Astrocyte of the spinal cord (primary cell): ENCODE results near the gene ABCC3.
A peak's percentile ranks its signal among the peaks of the same experiment; 100 is the strongest.

Source experiments
- DNase-seq: peaks from one replicate; pipeline ENCODE4 v3.0.0; 2011; ENCODE audit warnings: low read depth, low spot score
- H3K4me3 ChIP-seq: 2 replicates; pipeline ENCODE4 v1.5.1; 2011; ENCODE audit warnings: low read depth, mild to moderate bottlenecking, low read length, moderate library complexity
- CTCF ChIP-seq: IDR thresholded peaks from 2 replicates; pipeline ENCODE4 v1.5.1; 2012; ENCODE audit warnings: low read depth, mild to moderate bottlenecking, low read length, inconsistent platforms
- in situ Hi-C: cut with HindIII; loops from 2 replicates; pipeline ENCODE4 v1.10.0; 2017; ENCODE audit warnings: low sequenced_read_pairs

The ABCC3 gene

GRCh38 chr17:50619489-50619888 is 15.2 kb upstream of the ABCC3 start:
- in situ Hi-C loops = no loop called here
- no peak for DNase-seq
- no peak overlapping the region for H3K4me3 ChIP-seq
- no peak for TF ChIP-seq CTCF

- in situ Hi-C loops = no loop called here
- DNase-seq = no peak
- no peak for TF ChIP-seq CTCF
- no peak overlapping the region for H3K4me3 ChIP-seq
These were observed 14.4 kb upstream of the ABCC3 start for GRCh38 chr17:50620237-50620636.

GRCh38 chr17:50620858-50621257 is 13.8 kb upstream of the ABCC3 start:
- TF ChIP-seq CTCF = peak; percentile 42
- no peak for DNase-seq

GRCh38 chr17:50621574-50622031 is 13.1 kb upstream of the ABCC3 start:
- no peak for DNase-seq
- no peak for TF ChIP-seq CTCF
- in situ Hi-C loops = no loop called here
- H3K4me3 ChIP-seq = no peak overlapping the region

More at GRCh38 chr17:50620858-50621257, 13.8 kb upstream of the ABCC3 start:
- H3K4me3 ChIP-seq = no peak overlapping the region
- in situ Hi-C loops = no loop called here

GRCh38 chr17:50624321-50624934 is 10.3 kb upstream of the ABCC3 start:
- in situ Hi-C loops = no loop called here
- no peak overlapping the region for H3K4me3 ChIP-seq
- DNase-seq = no peak
- no peak for TF ChIP-seq CTCF

- no peak for DNase-seq
- H3K4me3 ChIP-seq = no peak overlapping the region
- in situ Hi-C loops = no loop called here
- TF ChIP-seq CTCF = no peak
These were observed 9.4 kb upstream of the ABCC3 start for GRCh38 chr17:50625032-50625871.
